ENCODE measurements around the gene APOF. TPM values are rescaled to one million over a fixed set of nuclear protein-coding genes. Genes with fewer than 3 reads are reported as not detected.
A peak's percentile ranks its signal among the peaks of the same experiment; 100 is the strongest.

The APOF gene
- total RNA-seq, 1 experiment from 2014 or later = not detected

- Histone ChIP-seq H3F3A (ENCODE audit: insufficient read depth, low read depth) (peaks cover 27% of the 10 kb centered on the region), H3K27ac (peak overlapping the region; percentile 89), H3K4me3 (peak overlapping the region; percentile 88), H3K36me3 (ENCODE audit: low read depth) (no peaks in the 10 kb centered on the region), H3K9me3 (ENCODE audit: insufficient read depth, low read depth) (no peaks in the 10 kb centered on the region), H3K4me1 (replicated peaks; ENCODE audit: insufficient read depth) (peaks cover 24% of the 10 kb centered on the region), H4K20me1 (ENCODE audit: insufficient read depth) (no peaks in the 10 kb centered on the region), H2AFZ (peak overlapping the region; percentile 87; the same call in 1 of the 2 replicates), H3K4me2 (peak overlapping the region; percentile 95), H3K9me2 (ENCODE audit: insufficient read depth) (no peaks in the 10 kb centered on the region), H3K79me2 (ENCODE audit: low read depth) (peaks cover 13% of the 10 kb centered on the region), H3K27me3 (ENCODE audit: insufficient read depth, low read depth) (no peaks in the 10 kb centered on the region)
- BruUV-seq (replicated peaks) = no TSS peak
- DNase-seq = no peak
- intact Hi-C loops (cut with micrococcal nuclease; ENCODE audit: unreplicated experiment) = no loop called here
- CTCF ChIA-PET = interaction anchor here (0.7 kb wide), 1 partner anchor 671 kb away, joined by 5 read pairs; no protein-coding TSS in a partner anchor
- TF ChIP-seq CTCF (conservative IDR thresholded peaks at IDR 0.05) (no peak), EZH2 (IDR thresholded peaks at IDR 0.05; ENCODE audit: low read depth) (no peak)
- POLR2A ChIA-PET (ENCODE audit: unreplicated experiment) = no interaction called here
These were observed 30.0 kb downstream of the APOF start for GRCh38 chr12:56332512-56333196.

GRCh38 chr12:56330936-56331490, 31.6 kb downstream of the APOF start:
- DNase-seq = peak in 1 of 2 experiments; percentile 63
- Histone ChIP-seq H3K9me3 (ENCODE audit: insufficient read depth, low read depth) (no peaks in the 10 kb centered on the region), H2AFZ (no peak overlapping the region), H3K36me3 (ENCODE audit: low read depth) (peaks cover under 1% of the 10 kb centered on the region; the same call in 1 of the 2 replicates), H3K27me3 (ENCODE audit: insufficient read depth, low read depth) (no peaks in the 10 kb centered on the region), H3K4me1 (replicated peaks; ENCODE audit: insufficient read depth) (peaks cover 23% of the 10 kb centered on the region), H4K20me1 (ENCODE audit: insufficient read depth) (no peaks in the 10 kb centered on the region), H3F3A (ENCODE audit: insufficient read depth, low read depth) (peaks cover 23% of the 10 kb centered on the region), H3K4me3 (no peak overlapping the region), H3K9me2 (ENCODE audit: insufficient read depth) (no peaks in the 10 kb centered on the region), H3K79me2 (ENCODE audit: low read depth) (peaks cover 13% of the 10 kb centered on the region), H3K4me2 (peak overlapping the region; percentile 32), H3K27ac (peak overlapping the region; percentile 48)
- ChIA-PET POLR2A (ENCODE audit: unreplicated experiment) (interaction anchor here (0.6 kb wide), 1 partner anchor 14 kb away, joined by 5 read pairs; no protein-coding TSS in a partner anchor), CTCF (no interaction called here)
- no peak for TF ChIP-seq CTCF (conservative IDR thresholded peaks at IDR 0.05)
- no peak for TF ChIP-seq EZH2 (IDR thresholded peaks at IDR 0.05; ENCODE audit: low read depth)
- intact Hi-C loops (cut with micrococcal nuclease; ENCODE audit: unreplicated experiment) = no loop called here
- no TSS peak for BruUV-seq (replicated peaks)

GRCh38 chr12:56326533-56326932, 36.1 kb downstream of the APOF start:
- intact Hi-C loops (cut with micrococcal nuclease; ENCODE audit: unreplicated experiment) = no loop called here
- H3K9me3 ChIP-seq (ENCODE audit: insufficient read depth, low read depth) = no peaks in the 10 kb centered on the region
- DNase-seq = no peak
- peaks cover 6% of the 10 kb centered on the region; the same call in 1 of the 2 replicates for H3K4me1 ChIP-seq (replicated peaks; ENCODE audit: insufficient read depth)
- H3K36me3 ChIP-seq (ENCODE audit: low read depth) = peaks cover 11% of the 10 kb centered on the region; the same call in 1 of the 2 replicates
- no peaks in the 10 kb centered on the region for H4K20me1 ChIP-seq (ENCODE audit: insufficient read depth)
- POLR2A ChIA-PET (ENCODE audit: unreplicated experiment) = interaction anchor here (0.5 kb wide), 1 partner anchor 32 kb away, joined by 3 read pairs; no protein-coding TSS in a partner anchor
- no peaks in the 10 kb centered on the region for H3K27me3 ChIP-seq (ENCODE audit: insufficient read depth, low read depth)
- no peak overlapping the region for H3K27ac ChIP-seq
- H3K4me3 ChIP-seq = no peak overlapping the region
- H3K4me2 ChIP-seq = no peak overlapping the region
- H3K9me2 ChIP-seq (ENCODE audit: insufficient read depth) = no peaks in the 10 kb centered on the region
- peaks cover 10% of the 10 kb centered on the region; the same call in 1 of the 2 replicates for H3F3A ChIP-seq (ENCODE audit: insufficient read depth, low read depth)
- BruUV-seq (replicated peaks) = no TSS peak
- H3K79me2 ChIP-seq (ENCODE audit: low read depth) = no peaks in the 10 kb centered on the region
- no peak overlapping the region for H2AFZ ChIP-seq
- TF ChIP-seq CTCF (conservative IDR thresholded peaks at IDR 0.05) = no peak
- CTCF ChIA-PET = no interaction called here
